Lower leg skin (tissue), 3 donors: ENCODE measurements around the gene UPP2.

Source experiments
- POLR2A ChIP-seq, 2 donors: fragments of 450-650 bp; IDR thresholded peaks; one replicate each; pipeline ENCODE4 v1.6.1; 2016 to 2017; ENCODE audit warnings: antibody characterized with exemption in 2 of 2, mild to moderate bottlenecking in 1 of 2, moderate library complexity in 1 of 2
- TF ChIP-seq, protein P1 (sequence below), 3 donors: fragments of 450-650 bp; IDR thresholded peaks; one replicate each; pipeline ENCODE4 v1.5.1; 2016; ENCODE audit warnings: antibody characterized with exemption in 3 of 3, mild to moderate bottlenecking in 3 of 3, moderate library complexity in 2 of 3

GRCh38 chr2:158116936-158117335, 15.3 kb downstream of the UPP2 start:
- TF ChIP-seq, protein P1, sequence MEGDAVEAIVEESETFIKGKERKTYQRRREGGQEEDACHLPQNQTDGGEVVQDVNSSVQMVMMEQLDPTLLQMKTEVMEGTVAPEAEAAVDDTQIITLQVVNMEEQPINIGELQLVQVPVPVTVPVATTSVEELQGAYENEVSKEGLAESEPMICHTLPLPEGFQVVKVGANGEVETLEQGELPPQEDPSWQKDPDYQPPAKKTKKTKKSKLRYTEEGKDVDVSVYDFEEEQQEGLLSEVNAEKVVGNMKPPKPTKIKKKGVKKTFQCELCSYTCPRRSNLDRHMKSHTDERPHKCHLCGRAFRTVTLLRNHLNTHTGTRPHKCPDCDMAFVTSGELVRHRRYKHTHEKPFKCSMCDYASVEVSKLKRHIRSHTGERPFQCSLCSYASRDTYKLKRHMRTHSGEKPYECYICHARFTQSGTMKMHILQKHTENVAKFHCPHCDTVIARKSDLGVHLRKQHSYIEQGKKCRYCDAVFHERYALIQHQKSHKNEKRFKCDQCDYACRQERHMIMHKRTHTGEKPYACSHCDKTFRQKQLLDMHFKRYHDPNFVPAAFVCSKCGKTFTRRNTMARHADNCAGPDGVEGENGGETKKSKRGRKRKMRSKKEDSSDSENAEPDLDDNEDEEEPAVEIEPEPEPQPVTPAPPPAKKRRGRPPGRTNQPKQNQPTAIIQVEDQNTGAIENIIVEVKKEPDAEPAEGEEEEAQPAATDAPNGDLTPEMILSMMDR (IDR thresholded peaks at IDR 0.05) = no peak
- TF ChIP-seq POLR2A (IDR thresholded peaks at IDR 0.05) = no peak
